Measurements from ENCODE around the gene MAOA.

GRCh38 chrX:43702660-43703059, 46.6 kb downstream of the MAOA start:
- TF ChIP-seq CTCF (IDR thresholded peaks at IDR 0.05; ENCODE audit: insufficient read depth, low read length, poor library complexity, severe bottlenecking), result no peak
- TF ChIP-seq EZH2phosphoT487 (conservative IDR thresholded peaks at IDR 0.05; ENCODE audit: low read length), result no peak
